Measurements from ENCODE around the gene RCSD1. TPM values are rescaled to one million over a fixed set of nuclear protein-coding genes. Genes with fewer than 3 reads are reported as not detected.

Gene RCSD1
- total RNA-seq, 4 donors from 2014 or later = 1.8 to 21.3 (median 12.5) TPM

- Histone ChIP-seq H3K36me3 (no peaks in the 10 kb centered on the region), H3K27me3 (no peaks in the 10 kb centered on the region), H3K27ac (no peak overlapping the region), H3K9me3 (no peaks in the 10 kb centered on the region), H3K4me3 (no peak overlapping the region), H3K4me1 (no peaks in the 10 kb centered on the region)
- intact Hi-C loops (cut with DNase I; ENCODE audit: low total_unique reads) = no loop called here
- TF ChIP-seq POLR2A (IDR thresholded peaks at IDR 0.05) (no peak), CTCF (IDR thresholded peaks at IDR 0.05) (no peak)
- DNase-seq = no peak
Measured at GRCh38 chr1:167695147-167695546, 65.1 kb downstream of the RCSD1 start.

- Histone ChIP-seq H3K27me3 (no peaks in the 10 kb centered on the region), H3K4me1 (no peaks in the 10 kb centered on the region), H3K4me3 (no peak overlapping the region), H3K36me3 (no peaks in the 10 kb centered on the region), H3K27ac (no peak overlapping the region), H3K9me3 (no peaks in the 10 kb centered on the region)
- intact Hi-C loops (cut with DNase I; ENCODE audit: low total_unique reads) = no loop called here
- DNase-seq = no peak
- TF ChIP-seq POLR2A (IDR thresholded peaks at IDR 0.05) = no peak
- no peak for TF ChIP-seq CTCF (IDR thresholded peaks at IDR 0.05)
Measured at GRCh38 chr1:167695756-167696561, 65.9 kb downstream of the RCSD1 start.

GRCh38 chr1:167697667-167698141 is 67.7 kb downstream of the RCSD1 start:
- intact Hi-C loops (cut with DNase I; ENCODE audit: low total_unique reads) = no loop called here
- Histone ChIP-seq H3K36me3 (no peaks in the 10 kb centered on the region), H3K27me3 (no peaks in the 10 kb centered on the region), H3K4me3 (no peak overlapping the region), H3K27ac (no peak overlapping the region), H3K4me1 (no peaks in the 10 kb centered on the region), H3K9me3 (no peaks in the 10 kb centered on the region)
- DNase-seq = no peak
- TF ChIP-seq POLR2A (IDR thresholded peaks at IDR 0.05) (no peak), CTCF (IDR thresholded peaks at IDR 0.05) (no peak)

- no peak overlapping the region for H3K27ac ChIP-seq
- H3K27me3 ChIP-seq = no peaks in the 10 kb centered on the region
- H3K4me3 ChIP-seq = no peak overlapping the region
- no peak for TF ChIP-seq CTCF (IDR thresholded peaks at IDR 0.05)
- no peak for TF ChIP-seq POLR2A (IDR thresholded peaks at IDR 0.05)
- intact Hi-C loops (cut with DNase I; ENCODE audit: low total_unique reads) = no loop called here
- DNase-seq = no peak
- no peaks in the 10 kb centered on the region for H3K36me3 ChIP-seq
- no peaks in the 10 kb centered on the region for H3K9me3 ChIP-seq
- no peaks in the 10 kb centered on the region for H3K4me1 ChIP-seq
Measured at GRCh38 chr1:167698313-167698712, 68.3 kb downstream of the RCSD1 start.

- Histone ChIP-seq H3K27me3 (no peaks in the 10 kb centered on the region), H3K36me3 (no peaks in the 10 kb centered on the region), H3K27ac (no peak overlapping the region), H3K9me3 (no peaks in the 10 kb centered on the region), H3K4me1 (no peaks in the 10 kb centered on the region), H3K4me3 (no peak overlapping the region)
- intact Hi-C loops (cut with DNase I; ENCODE audit: low total_unique reads) = no loop called here
- no peak for DNase-seq
- TF ChIP-seq POLR2A (IDR thresholded peaks at IDR 0.05) (no peak), CTCF (IDR thresholded peaks at IDR 0.05) (no peak)
Measured at GRCh38 chr1:167701510-167701909, 71.5 kb downstream of the RCSD1 start.

Data from uterus (tissue), 4 donors.